ENCODE measurements around the gene SMIM13.
A peak's percentile ranks its signal among the peaks of the same experiment; 100 is the strongest.

The SMIM13 gene

GRCh38 chr6:11094411-11094851, 797 bp downstream of the SMIM13 start:
- TF ChIP-seq, protein P1, sequence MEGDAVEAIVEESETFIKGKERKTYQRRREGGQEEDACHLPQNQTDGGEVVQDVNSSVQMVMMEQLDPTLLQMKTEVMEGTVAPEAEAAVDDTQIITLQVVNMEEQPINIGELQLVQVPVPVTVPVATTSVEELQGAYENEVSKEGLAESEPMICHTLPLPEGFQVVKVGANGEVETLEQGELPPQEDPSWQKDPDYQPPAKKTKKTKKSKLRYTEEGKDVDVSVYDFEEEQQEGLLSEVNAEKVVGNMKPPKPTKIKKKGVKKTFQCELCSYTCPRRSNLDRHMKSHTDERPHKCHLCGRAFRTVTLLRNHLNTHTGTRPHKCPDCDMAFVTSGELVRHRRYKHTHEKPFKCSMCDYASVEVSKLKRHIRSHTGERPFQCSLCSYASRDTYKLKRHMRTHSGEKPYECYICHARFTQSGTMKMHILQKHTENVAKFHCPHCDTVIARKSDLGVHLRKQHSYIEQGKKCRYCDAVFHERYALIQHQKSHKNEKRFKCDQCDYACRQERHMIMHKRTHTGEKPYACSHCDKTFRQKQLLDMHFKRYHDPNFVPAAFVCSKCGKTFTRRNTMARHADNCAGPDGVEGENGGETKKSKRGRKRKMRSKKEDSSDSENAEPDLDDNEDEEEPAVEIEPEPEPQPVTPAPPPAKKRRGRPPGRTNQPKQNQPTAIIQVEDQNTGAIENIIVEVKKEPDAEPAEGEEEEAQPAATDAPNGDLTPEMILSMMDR (IDR thresholded peaks at IDR 0.05; ENCODE audit: control insufficient read depth, extremely low read depth, insufficient read depth) = no peak
- no peak for DNase-seq (ENCODE audit: low read depth)
- peak overlapping the region; percentile 69 for H3K4me3 ChIP-seq (ENCODE audit: low read depth, low read length)

DNA sequence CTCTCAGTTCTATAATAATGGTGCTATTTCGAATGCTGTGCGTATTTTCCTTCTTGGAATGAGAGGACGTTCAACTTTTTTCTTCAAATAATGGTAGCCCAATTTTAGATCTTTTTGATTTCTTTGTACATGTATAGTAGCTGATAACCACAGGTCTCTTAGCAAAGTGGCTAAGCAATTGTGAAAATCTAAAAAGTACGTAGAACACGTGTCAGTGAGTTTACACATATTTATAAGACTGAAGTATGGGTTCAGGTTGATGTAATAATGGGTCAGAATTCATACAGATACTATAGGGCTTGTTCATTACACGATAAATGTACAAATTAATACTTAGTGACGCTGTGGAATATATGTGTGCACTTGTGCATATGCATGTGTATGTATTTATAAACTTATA, 1.3 kb downstream of the SMIM13 start:
- H3K4me3 ChIP-seq (ENCODE audit: low read depth, low read length) = peak overlapping the region; percentile 69
- DNase-seq (ENCODE audit: low read depth) = no peak
- TF ChIP-seq, protein P1 (IDR thresholded peaks at IDR 0.05; ENCODE audit: control insufficient read depth, extremely low read depth, insufficient read depth) = no peak

DNA sequence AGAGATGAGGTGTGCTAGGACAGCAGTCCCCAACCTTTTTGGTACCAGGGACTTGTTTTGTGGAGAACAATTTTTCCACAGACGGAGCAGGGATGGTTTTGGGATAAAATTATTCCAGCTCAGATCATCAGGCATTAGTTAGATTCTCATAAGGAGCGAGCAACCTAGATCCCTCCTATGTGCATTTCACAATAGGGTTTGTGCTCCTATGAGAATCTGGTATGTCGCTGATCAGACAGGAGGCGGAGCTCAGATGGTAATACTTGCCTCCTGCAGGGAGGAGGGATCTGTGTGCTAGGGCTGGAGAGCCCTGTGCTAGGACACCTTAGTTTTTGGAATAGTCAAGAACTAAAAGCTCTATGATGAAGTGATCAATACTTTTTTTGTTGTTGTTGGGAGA, 2.5 kb downstream of the SMIM13 start:
- TF ChIP-seq, protein P1 (IDR thresholded peaks at IDR 0.05; ENCODE audit: control insufficient read depth, extremely low read depth, insufficient read depth) = no peak
- DNase-seq (ENCODE audit: low read depth) = peak; percentile 52

DNA sequence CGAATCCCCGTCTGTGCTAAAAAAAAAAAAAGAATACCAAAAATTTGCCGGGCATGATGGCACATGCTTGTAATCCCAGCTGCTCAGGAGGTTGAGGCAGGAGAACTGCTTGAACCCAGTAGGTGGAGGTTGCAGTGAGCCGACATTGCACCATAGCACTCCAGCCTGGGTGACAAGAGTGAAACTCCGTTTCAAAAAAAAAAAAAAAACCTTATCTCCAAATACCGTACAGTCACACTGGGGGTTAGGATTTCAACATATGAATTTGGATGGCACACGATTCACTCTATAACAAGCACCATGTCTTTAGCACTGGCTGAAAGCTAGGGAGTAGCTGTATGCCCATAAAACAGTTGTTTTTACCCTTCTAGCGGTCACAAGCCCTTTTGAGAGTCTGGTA, 3.8 kb downstream of the SMIM13 start:
- no peak overlapping the region for H3K4me3 ChIP-seq (ENCODE audit: low read depth, low read length)
- DNase-seq (ENCODE audit: low read depth) = no peak
- TF ChIP-seq, protein P1 (IDR thresholded peaks at IDR 0.05; ENCODE audit: control insufficient read depth, extremely low read depth, insufficient read depth) = no peak

More for the DNA sequence above, 2.5 kb downstream of the SMIM13 start:
- H3K4me3 ChIP-seq (ENCODE audit: low read depth, low read length) = peak overlapping the region; percentile 25

GRCh38 chr6:11098004-11098403, 4.4 kb downstream of the SMIM13 start:
- TF ChIP-seq, protein P1 (IDR thresholded peaks at IDR 0.05; ENCODE audit: control insufficient read depth, extremely low read depth, insufficient read depth) = no peak
- no peak for DNase-seq (ENCODE audit: low read depth)

GRCh38 chr6:11101417-11101816, 7.8 kb downstream of the SMIM13 start:
- no peak for DNase-seq (ENCODE audit: low read depth)
- TF ChIP-seq, protein P1 (IDR thresholded peaks at IDR 0.05; ENCODE audit: control insufficient read depth, extremely low read depth, insufficient read depth) = no peak
- no peak overlapping the region for H3K4me3 ChIP-seq (ENCODE audit: low read depth, low read length)

More at GRCh38 chr6:11098004-11098403, 4.4 kb downstream of the SMIM13 start:
- H3K4me3 ChIP-seq (ENCODE audit: low read depth, low read length) = no peak overlapping the region

DNA sequence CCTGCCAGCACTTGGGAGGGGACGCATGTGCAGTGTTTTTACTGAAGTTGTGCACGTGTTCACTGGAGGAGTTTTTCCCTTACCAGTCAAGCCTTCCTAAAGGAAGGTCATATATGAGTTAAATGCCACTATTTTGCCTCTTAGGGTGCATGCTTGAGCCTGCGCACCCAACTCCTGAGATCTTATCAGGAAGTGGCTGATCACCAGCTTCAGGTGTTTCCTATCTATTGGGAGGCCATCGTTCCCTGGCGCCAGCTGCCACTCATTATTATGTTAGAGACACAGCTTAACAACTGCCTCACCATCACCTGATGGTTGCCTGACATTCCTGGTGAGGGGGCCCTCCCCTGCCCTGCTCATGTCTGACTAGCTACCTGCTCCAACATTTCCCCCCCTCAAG, 9.4 kb downstream of the SMIM13 start:
- DNase-seq (ENCODE audit: low read depth) = no peak
- H3K4me3 ChIP-seq (ENCODE audit: low read depth, low read length) = no peak overlapping the region
- TF ChIP-seq, protein P1 (IDR thresholded peaks at IDR 0.05; ENCODE audit: control insufficient read depth, extremely low read depth, insufficient read depth) = no peak
